GM19455 (cell line): ENCODE measurements around the gene WHRN.

ENCODE experiments used
- ATAC-seq: cut with Tn5 transposase; IDR thresholded peaks from one replicate; pipeline ENCODE4 v1.9.1; 2021; ENCODE audit not compliant: unreplicated experiment

WHRN gene

DNA sequence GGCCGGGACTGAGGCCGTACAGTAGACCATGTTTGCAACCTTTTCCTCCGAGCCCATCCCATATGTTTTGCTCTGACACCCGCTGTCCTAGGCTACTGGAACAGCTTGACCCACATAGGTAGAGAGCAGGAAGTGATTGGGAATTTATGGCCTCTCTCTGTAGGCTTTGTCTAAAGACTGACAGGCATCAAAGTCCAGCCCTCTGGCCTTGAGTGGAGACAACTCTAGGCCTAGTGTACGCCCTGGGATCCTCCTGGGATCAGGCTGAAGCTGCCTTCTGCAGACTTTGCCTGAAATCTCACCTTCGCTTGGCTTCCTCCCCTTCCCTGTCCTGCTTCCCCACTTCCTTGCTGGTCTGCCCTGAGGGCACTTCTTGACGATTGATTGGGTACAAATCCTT is 103.9 kb downstream of the WHRN start:
- no peak for ATAC-seq

- no peak for ATAC-seq
Observed at GRCh38 chr9:114400772-114401171, 104.5 kb downstream of the WHRN start.

DNA sequence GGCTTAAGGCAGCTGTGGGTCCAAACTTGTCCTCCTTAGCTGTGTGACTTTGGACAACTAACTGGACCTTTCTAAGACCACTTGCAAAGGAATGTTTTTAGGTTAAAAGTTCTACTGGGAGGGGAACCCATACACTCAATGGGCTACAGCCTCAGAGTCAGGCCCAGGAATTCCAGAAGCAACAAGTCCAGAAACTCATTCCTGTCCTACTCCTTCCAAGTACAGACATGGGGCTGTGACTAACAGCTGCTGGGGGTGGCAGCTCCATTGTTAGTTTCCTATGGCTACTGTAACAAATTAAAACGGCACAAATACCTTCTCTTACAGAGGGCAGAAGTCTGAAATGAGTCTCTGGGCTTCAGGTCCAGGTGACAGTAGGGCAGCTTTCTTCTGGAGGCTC is 105.1 kb downstream of the WHRN start:
- ATAC-seq, result no peak

GRCh38 chr9:114399381-114399780 is 105.9 kb downstream of the WHRN start:
- ATAC-seq, result no peak

DNA sequence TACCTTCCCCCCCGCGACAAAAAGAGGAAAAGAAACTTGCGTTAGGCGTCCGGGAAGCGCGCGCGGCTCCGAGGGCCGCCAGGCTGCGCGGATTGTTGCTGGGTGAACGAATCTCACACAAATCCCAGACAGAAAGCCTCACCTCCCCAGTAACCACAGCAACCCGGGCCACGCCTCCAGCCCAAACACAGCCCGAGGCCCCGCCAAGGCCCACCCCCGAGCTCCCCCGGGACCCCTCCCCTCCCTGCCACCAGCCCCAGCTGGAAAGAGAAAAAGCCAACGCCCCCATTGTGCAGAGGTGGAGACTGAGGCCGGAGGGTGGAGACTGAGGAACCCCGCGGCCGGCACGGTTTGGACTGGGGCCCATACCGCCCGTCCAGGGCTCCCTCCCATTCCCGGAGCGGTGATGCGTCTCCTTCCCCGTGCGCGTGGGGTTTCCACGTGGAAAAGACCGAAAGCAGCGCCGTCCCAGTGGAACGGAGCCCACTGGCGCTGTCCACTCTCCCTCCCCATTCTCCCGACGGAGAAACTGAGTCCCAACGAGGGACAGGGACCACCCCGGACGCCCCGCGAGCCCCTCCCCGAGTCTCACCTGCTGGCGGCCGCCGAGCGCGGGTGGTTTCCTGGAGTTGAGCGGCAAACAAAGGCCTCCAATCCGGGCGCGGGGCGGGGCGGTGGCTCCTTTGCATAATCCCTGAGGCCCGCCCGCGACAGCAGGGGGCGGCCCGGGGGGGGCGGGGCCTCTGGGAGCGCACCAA is 107.2 kb downstream of the WHRN start:
- peak; percentile 84 for ATAC-seq

DNA sequence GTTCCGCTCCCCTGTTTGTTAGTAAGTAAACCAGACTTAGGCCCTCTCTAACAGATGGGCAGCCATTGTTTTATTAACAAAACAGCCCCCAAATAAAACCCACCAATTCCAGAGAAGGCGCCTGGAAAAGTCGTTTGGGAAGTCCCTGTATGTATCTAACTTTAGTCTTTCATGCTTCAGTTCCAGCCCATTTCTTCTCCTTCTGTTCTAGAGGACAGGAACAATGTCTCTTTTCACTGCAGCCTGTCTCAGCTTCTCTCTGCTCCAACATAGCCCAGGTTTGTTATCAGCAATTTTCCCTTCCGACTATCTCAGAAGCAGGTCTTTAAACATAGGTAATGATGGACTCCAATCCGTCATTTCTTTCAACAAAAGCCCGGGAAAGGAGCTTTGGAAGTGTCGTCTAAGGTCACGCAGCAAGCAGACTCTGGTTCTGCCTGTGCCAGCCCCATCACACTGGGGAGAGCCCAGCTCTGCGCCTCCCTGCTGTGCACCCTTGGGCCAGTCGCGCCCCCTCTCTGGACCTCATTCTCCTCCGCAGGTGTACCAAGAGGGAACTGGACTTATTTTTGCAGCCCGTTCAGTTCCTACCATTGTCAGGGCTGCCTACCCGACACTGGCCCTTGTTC is 107.9 kb downstream of the WHRN start:
- ATAC-seq, result no peak

- no peak for ATAC-seq
Observed at GRCh38 chr9:114396558-114397218, 108.6 kb downstream of the WHRN start.

DNA sequence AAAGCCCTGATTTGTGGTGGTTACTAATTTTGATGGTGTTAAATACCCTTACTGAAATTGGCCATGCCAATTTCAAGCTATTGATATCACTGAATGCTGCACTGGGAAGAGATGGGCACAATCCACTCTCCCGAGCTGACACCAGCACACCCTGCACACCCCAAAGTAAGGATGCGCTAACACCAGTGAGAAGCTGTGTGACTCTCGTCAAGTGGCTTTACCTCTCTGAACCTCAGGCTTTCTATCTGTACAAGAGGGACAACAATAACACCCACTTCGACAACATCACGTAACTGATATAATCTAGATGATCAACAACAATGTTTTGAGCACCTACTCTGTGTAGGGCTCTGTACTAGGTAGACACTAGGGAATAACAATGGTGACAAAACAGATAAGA is 109.5 kb downstream of the WHRN start:
- ATAC-seq, result no peak

- no peak for ATAC-seq
Observed at GRCh38 chr9:114395334-114395617, 110.0 kb downstream of the WHRN start.

DNA sequence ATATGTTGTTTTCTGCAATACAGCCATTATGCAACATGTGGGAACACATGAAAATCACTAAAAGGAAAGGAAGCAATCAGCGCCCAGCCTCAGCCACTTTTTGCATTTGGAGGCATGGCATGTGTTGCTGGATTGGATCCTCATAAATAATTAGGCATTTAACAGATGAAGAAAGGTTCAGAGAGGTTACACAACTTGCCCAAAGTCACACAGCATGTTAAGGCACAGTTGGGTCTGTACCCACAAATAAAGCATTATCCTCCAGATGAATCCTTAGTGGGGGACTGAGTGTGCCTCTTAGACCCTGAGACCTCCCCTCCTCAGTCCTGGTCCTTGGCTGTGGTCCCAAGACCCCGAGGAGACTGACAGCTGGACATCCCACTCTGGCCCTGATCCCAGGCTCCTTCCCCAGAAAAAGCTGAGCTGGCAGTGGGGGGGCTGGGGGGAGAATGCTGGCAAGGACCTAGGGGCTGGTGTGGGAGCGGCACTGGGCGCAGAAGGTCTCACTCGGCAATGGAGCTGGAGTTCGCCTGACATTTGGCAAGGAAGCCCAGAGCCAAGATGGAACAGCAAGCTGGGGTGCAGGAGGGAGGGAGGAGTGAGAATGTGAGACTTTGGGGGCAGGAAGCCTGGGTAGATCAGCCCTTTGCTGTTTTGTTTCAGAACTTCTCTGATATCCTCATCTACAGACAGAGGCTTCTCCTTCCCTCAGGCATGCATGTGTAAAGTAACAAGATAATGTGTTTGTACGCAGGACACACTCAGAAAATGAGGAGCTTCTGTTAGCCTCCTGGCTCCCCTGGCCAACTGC is 110.5 kb downstream of the WHRN start:
- no peak for ATAC-seq

- no peak for ATAC-seq
Observed at GRCh38 chr9:114392749-114393112, 112.5 kb downstream of the WHRN start.

DNA sequence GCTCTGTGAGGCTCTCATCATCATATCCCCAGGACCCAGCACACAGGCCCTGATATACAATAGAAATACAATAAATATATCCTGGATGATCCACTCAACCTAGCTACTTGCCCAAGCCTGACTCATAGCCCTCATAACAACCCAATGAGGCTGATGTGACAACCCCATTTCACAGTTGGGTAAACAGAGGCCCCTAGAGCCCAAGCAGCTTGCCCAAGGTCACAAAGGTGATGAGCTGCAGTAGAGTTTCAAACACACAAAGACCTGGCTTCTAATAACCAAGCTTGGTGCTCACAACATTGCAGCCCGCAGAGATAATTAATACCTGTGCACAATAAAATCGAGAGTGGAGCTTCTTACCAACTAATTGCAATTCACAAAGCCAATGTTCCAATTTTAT is 114.3 kb downstream of the WHRN start:
- no peak for ATAC-seq

- no peak for ATAC-seq
Observed at GRCh38 chr9:114389612-114390368, 115.5 kb downstream of the WHRN start.

GRCh38 chr9:114388764-114389375 is 116.4 kb downstream of the WHRN start:
- no peak for ATAC-seq

DNA sequence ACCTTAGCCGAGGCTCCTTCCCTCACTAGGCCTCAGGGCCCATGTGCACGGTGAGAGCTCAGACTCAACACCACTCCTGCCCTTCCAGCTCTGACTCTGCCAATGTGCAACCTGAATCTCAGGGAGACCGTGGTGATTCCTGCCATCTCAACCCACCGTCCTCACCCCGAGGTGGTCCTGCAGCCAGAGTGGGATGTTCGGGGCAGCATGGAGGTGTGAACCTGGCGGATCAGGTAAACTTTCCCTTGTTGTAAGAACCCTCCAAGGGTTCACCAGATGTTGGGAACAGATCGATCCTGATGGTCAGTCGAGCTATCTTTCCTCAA is 117.0 kb downstream of the WHRN start:
- no peak for ATAC-seq

DNA sequence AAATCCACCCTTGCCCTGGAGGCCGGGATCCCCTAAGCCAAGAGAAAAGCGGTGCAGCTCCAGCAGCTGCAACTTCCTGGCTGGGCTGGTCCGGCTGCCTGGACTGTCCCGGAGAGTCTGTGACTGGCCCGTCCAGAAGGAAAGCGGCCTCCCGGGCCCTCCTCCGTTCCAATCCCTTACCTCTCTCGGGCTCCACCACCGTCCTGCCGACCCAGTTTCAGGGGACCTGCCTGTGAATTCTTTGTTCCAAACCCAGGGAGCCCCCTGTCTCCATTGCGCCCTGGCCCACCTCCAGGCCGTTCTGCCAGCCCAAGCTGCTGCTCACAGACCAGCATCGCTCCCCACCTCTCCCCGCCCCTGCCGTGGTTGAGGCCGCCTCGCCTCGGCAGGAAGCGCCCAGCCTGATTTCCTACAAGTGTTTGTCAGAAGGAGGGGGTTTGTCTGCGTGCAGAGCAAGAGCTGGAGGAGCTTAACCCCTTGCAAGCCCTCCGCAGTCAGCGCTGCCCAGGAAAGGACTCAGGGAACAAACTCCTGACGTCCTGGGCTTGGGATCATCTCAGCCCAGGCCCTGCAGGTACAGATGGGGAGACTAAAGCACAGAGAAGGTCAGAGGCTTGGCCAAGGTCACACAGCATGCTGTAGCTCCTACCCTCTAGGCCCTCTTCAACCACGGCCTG is 117.5 kb downstream of the WHRN start, which contains the start of gene AKNA:
TSS of gene AKNA (minus strand) at position 303 of the 677 bp plus-strand sequence. CDS start 6,649 bp downstream, outside the sequence.
- peak; percentile 26 for ATAC-seq

DNA sequence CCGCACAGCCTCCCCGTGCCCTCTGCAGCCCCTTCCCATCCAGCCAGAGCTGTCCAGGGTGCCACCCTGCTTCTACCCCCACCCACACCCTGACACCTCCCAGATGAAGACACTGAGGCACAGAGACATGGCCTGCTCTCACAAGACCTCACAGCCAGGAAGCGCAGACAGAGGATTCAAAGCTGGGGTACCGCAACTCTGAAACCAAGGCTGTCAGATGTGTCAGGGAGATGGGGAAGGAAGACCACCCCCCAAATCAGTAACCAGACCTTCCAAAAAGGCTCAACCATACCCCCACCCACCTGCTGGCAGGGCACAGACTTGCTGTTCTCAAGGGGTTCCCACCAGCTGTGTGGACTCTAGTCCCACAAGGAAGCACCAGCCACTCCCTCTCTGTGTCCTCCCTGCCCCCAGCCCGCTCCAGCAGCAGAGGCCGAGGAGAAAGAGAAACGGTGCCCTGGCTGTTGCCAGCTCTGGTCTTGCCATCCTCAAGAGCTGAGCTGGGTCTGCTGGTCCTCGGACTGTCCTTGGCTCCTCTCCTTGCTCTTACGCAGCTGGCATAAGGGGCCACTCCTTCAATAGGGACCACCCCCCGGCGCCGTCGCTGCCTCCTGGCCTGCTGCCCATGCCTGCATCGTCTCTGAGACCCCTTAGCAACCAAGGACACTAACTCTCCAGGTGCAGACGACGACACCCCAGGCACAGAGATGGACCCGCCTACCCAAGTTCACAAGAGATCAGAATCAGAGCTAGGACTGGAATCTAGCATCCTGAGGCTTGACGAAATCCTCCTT is 118.2 kb downstream of the WHRN start:
- ATAC-seq, result no peak

GRCh38 chr9:114386361-114386885 is 118.8 kb downstream of the WHRN start:
- ATAC-seq, result no peak
